ENCODE measurements around the gene CARD6.

DNA sequence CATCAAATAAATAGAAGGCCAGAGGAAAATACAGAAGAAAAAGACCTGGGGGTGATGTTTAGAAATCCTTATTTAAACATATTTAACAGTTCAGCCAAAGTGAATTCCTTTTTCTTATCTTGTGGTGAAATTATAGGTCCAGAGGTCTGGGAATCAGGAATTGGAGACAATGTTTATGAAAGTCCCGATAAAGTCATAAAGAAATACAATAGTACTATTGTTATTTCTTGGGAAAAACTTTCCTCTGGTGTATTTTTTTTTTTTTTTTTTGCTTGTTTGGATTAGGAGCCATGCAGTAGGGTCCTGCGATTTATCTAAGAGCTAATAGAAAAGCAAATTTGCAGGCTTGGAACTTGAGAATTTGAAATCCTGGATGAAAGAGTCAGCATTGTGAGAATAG, 68.6 kb downstream of the CARD6 start:
- TF ChIP-seq, protein P1, sequence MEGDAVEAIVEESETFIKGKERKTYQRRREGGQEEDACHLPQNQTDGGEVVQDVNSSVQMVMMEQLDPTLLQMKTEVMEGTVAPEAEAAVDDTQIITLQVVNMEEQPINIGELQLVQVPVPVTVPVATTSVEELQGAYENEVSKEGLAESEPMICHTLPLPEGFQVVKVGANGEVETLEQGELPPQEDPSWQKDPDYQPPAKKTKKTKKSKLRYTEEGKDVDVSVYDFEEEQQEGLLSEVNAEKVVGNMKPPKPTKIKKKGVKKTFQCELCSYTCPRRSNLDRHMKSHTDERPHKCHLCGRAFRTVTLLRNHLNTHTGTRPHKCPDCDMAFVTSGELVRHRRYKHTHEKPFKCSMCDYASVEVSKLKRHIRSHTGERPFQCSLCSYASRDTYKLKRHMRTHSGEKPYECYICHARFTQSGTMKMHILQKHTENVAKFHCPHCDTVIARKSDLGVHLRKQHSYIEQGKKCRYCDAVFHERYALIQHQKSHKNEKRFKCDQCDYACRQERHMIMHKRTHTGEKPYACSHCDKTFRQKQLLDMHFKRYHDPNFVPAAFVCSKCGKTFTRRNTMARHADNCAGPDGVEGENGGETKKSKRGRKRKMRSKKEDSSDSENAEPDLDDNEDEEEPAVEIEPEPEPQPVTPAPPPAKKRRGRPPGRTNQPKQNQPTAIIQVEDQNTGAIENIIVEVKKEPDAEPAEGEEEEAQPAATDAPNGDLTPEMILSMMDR (IDR thresholded peaks at IDR 0.05): no peak
- no peak for TF ChIP-seq POLR2AphosphoS5 (IDR thresholded peaks at IDR 0.05)

Measured in breast epithelium (tissue), 3 donors.